ENCODE measurements around the gene NEO1.

NEO1 gene

GRCh38 chr15:73120269-73120668 is 68.0 kb downstream of the NEO1 start:
- Mint-ChIP-seq H3K27ac (no peak overlapping the region), H3K36me3 (no peaks in the 10 kb centered on the region), H3K27me3 (peaks cover 26 to 32% of the 10 kb centered on the region in 2 donors), H3K4me1 (no peaks in the 10 kb centered on the region), H3K9me3 (no peaks in the 10 kb centered on the region), H3K4me3 (no peak overlapping the region)
- DNase-seq, result no peak
- no peak for ATAC-seq (replicated peaks)

GRCh38 chr15:73125219-73125618 is 73.0 kb downstream of the NEO1 start:
- Mint-ChIP-seq H3K4me3 (no peak overlapping the region), H3K27ac (no peak overlapping the region), H3K9me3 (no peaks in the 10 kb centered on the region), H3K27me3 (peaks cover 22 to 28% of the 10 kb centered on the region in 2 donors), H3K4me1 (no peaks in the 10 kb centered on the region), H3K36me3 (no peaks in the 10 kb centered on the region)
- DNase-seq, result no peak
- ATAC-seq (replicated peaks), result no peak

- Mint-ChIP-seq H3K27ac (no peak overlapping the region), H3K4me3 (no peak overlapping the region), H3K9me3 (peaks cover 0 to 1% of the 10 kb centered on the region in 2 donors), H3K36me3 (no peaks in the 10 kb centered on the region), H3K4me1 (no peaks in the 10 kb centered on the region), H3K27me3 (peaks cover 19 to 26% of the 10 kb centered on the region in 2 donors)
- ATAC-seq (replicated peaks) (peak; percentile 62 to 67), DNase-seq (no peak)
Measured at GRCh38 chr15:73127302-73127936, 75.2 kb downstream of the NEO1 start.

GRCh38 chr15:73130830-73131229 is 78.6 kb downstream of the NEO1 start:
- H3K4me1 Mint-ChIP-seq, result no peaks in the 10 kb centered on the region
- DNase-seq (no peak), ATAC-seq (replicated peaks) (no peak)
- no peak overlapping the region for H3K4me3 Mint-ChIP-seq
- H3K36me3 Mint-ChIP-seq, result no peaks in the 10 kb centered on the region
- H3K27me3 Mint-ChIP-seq, result peaks cover 10 to 22% of the 10 kb centered on the region in 2 donors
- peaks cover 0 to 2% of the 10 kb centered on the region in 2 donors for H3K9me3 Mint-ChIP-seq
- H3K27ac Mint-ChIP-seq, result no peak overlapping the region

- peaks cover 16 to 35% of the 10 kb centered on the region in 2 donors for H3K27me3 Mint-ChIP-seq
- H3K9me3 Mint-ChIP-seq, result peaks cover 0 to 2% of the 10 kb centered on the region in 2 donors
- no peak for DNase-seq
- H3K4me3 Mint-ChIP-seq, result no peak overlapping the region
- no peak overlapping the region for H3K27ac Mint-ChIP-seq
- H3K4me1 Mint-ChIP-seq, result no peaks in the 10 kb centered on the region
- no peaks in the 10 kb centered on the region for H3K36me3 Mint-ChIP-seq
- ATAC-seq (replicated peaks), result no peak
Measured at GRCh38 chr15:73134196-73134595, 81.9 kb downstream of the NEO1 start.

- Mint-ChIP-seq H3K9me3 (no peaks in the 10 kb centered on the region), H3K4me3 (no peak overlapping the region), H3K27ac (no peak overlapping the region), H3K36me3 (no peaks in the 10 kb centered on the region), H3K27me3 (peaks cover 14 to 22% of the 10 kb centered on the region in 2 donors), H3K4me1 (peaks cover 6 to 12% of the 10 kb centered on the region in 2 donors)
- DNase-seq (no peak), ATAC-seq (replicated peaks) (no peak)
Measured at GRCh38 chr15:73139041-73139743, 86.9 kb downstream of the NEO1 start.

- H3K36me3 Mint-ChIP-seq, result no peaks in the 10 kb centered on the region
- no peak overlapping the region for H3K4me3 Mint-ChIP-seq
- peaks cover 14 to 26% of the 10 kb centered on the region in 2 donors for H3K27me3 Mint-ChIP-seq
- DNase-seq (no peak), ATAC-seq (replicated peaks) (no peak)
- H3K9me3 Mint-ChIP-seq, result no peaks in the 10 kb centered on the region
- no peak overlapping the region for H3K27ac Mint-ChIP-seq
- peaks cover 6 to 12% of the 10 kb centered on the region in 2 donors for H3K4me1 Mint-ChIP-seq
Measured at GRCh38 chr15:73139744-73140553, 87.7 kb downstream of the NEO1 start.

- Mint-ChIP-seq H3K9me3 (no peaks in the 10 kb centered on the region), H3K4me1 (peaks cover 6 to 12% of the 10 kb centered on the region in 2 donors), H3K36me3 (no peaks in the 10 kb centered on the region), H3K27ac (no peak overlapping the region), H3K27me3 (peaks cover 13 to 29% of the 10 kb centered on the region in 2 donors), H3K4me3 (no peak overlapping the region)
- DNase-seq, result no peak
- ATAC-seq (replicated peaks), result no peak
Measured at GRCh38 chr15:73141216-73141900, 89.1 kb downstream of the NEO1 start.

GRCh38 chr15:73142802-73143762 is 90.8 kb downstream of the NEO1 start:
- H3K27ac Mint-ChIP-seq, result no peak overlapping the region
- ATAC-seq (replicated peaks) (peak; percentile 58 to 60), DNase-seq (no peak)
- peaks cover 6 to 12% of the 10 kb centered on the region in 2 donors for H3K4me1 Mint-ChIP-seq
- no peak overlapping the region for H3K4me3 Mint-ChIP-seq
- no peaks in the 10 kb centered on the region for H3K9me3 Mint-ChIP-seq
- peaks cover 10 to 19% of the 10 kb centered on the region in 2 donors for H3K27me3 Mint-ChIP-seq
- H3K36me3 Mint-ChIP-seq, result no peaks in the 10 kb centered on the region

GRCh38 chr15:73143763-73144155 is 91.5 kb downstream of the NEO1 start:
- ATAC-seq (replicated peaks) (no peak), DNase-seq (no peak)
- Mint-ChIP-seq H3K4me1 (peaks cover 6 to 12% of the 10 kb centered on the region in 2 donors), H3K27me3 (peaks cover 10 to 18% of the 10 kb centered on the region in 2 donors), H3K36me3 (no peaks in the 10 kb centered on the region), H3K4me3 (no peak overlapping the region), H3K27ac (no peak overlapping the region), H3K9me3 (no peaks in the 10 kb centered on the region)

GRCh38 chr15:73146419-73146818 is 94.2 kb downstream of the NEO1 start:
- Mint-ChIP-seq H3K9me3 (peaks cover 5 to 7% of the 10 kb centered on the region in 2 donors), H3K27me3 (peaks cover 4 to 17% of the 10 kb centered on the region in 2 donors), H3K27ac (no peak overlapping the region), H3K4me1 (peaks cover 6 to 12% of the 10 kb centered on the region in 2 donors), H3K36me3 (no peaks in the 10 kb centered on the region), H3K4me3 (no peak overlapping the region)
- no peak for DNase-seq
- ATAC-seq (replicated peaks), result no peak

- peaks cover 18 to 21% of the 10 kb centered on the region in 2 donors for H3K9me3 Mint-ChIP-seq
- ATAC-seq (replicated peaks) (no peak), DNase-seq (no peak)
- H3K27me3 Mint-ChIP-seq, result peaks cover 7 to 10% of the 10 kb centered on the region in 2 donors
- H3K4me1 Mint-ChIP-seq, result no peaks in the 10 kb centered on the region
- H3K4me3 Mint-ChIP-seq, result no peak overlapping the region
- H3K36me3 Mint-ChIP-seq, result peaks cover 0 to 7% of the 10 kb centered on the region in 2 donors
- no peak overlapping the region for H3K27ac Mint-ChIP-seq
Measured at GRCh38 chr15:73150831-73151230, 98.6 kb downstream of the NEO1 start.

GRCh38 chr15:73153024-73153423 is 100.8 kb downstream of the NEO1 start:
- Mint-ChIP-seq H3K27me3 (peaks cover 4 to 6% of the 10 kb centered on the region in 2 donors), H3K27ac (no peak overlapping the region), H3K4me1 (no peaks in the 10 kb centered on the region), H3K36me3 (peaks cover 2 to 7% of the 10 kb centered on the region in 2 donors), H3K4me3 (no peak overlapping the region), H3K9me3 (peaks cover 23 to 25% of the 10 kb centered on the region in 2 donors)
- DNase-seq (no peak), ATAC-seq (replicated peaks) (no peak)

Data from stimulated activated naive B cell treated with anti-CD40 and anti-IgM and Interleukin-4, amounts not matched to agents 10 μg/mL and 1 μg/mL and 100 μg/mL, for 72 hours (primary cell).